ENCODE data around the gene TAF1B.

DNA sequence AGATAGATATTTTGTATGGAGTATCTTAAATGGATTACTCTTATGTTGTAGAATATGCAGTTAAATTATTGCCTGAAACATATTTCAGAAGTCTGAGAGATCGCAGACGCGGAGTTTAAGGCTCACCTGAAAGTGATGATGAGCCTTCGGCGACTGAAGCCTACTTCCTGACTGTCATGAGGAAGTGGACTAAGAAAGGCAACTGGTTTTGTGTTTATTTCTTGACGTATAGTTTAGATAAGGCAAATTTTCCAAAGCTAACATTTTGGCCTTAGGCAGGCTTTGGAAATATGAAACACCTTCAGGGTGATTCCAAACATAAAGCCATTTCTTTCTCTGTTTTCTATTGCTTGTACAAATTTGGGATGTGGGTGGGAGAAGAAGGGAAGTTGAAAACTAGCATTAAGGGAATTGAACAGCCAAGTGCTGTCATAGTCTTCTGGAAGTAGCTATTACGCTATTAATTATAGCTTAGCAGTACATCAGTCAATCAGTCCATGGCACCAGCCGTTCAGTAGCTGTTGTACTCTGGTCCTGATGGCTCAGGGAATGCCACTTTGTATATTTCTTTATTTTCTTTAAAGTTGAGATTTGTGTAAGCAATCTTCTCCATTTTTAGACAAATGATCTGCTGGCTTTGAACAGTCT, 109.7 kb downstream of the TAF1B start:
- TF ChIP-seq, protein P1, sequence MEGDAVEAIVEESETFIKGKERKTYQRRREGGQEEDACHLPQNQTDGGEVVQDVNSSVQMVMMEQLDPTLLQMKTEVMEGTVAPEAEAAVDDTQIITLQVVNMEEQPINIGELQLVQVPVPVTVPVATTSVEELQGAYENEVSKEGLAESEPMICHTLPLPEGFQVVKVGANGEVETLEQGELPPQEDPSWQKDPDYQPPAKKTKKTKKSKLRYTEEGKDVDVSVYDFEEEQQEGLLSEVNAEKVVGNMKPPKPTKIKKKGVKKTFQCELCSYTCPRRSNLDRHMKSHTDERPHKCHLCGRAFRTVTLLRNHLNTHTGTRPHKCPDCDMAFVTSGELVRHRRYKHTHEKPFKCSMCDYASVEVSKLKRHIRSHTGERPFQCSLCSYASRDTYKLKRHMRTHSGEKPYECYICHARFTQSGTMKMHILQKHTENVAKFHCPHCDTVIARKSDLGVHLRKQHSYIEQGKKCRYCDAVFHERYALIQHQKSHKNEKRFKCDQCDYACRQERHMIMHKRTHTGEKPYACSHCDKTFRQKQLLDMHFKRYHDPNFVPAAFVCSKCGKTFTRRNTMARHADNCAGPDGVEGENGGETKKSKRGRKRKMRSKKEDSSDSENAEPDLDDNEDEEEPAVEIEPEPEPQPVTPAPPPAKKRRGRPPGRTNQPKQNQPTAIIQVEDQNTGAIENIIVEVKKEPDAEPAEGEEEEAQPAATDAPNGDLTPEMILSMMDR (IDR thresholded peaks at IDR 0.05) = no peak
- TF ChIP-seq EP300 (IDR thresholded peaks at IDR 0.05) = no peak
- TF ChIP-seq POLR2A (IDR thresholded peaks at IDR 0.05) = no peak

Data from ovary (tissue), 3 donors.